ENCODE results near the gene RASSF7.
"Not testable (repeated sequence)": the region's sequence is repeated elsewhere in the genome, so short reads cannot be mapped to it uniquely, and the experiment has no call there.

RASSF7 gene

GRCh38 chr11:560305-561147 lies at the start of gene RASSF7, which contains the start of gene LMNTD2:
TSS of gene RASSF7 (plus strand) at chr11:560970. CDS start at chr11:561769, 799 bp downstream.
TSS of gene LMNTD2 (minus strand) at chr11:560738. CDS start at chr11:560716, 22 bp downstream.
- peak; percentile 46 for DNase-seq

- DNase-seq = no peak
Observed at GRCh38 chr11:512761-513595, 47.8 kb upstream of the RASSF7 start.

- no peak for DNase-seq
Observed at GRCh38 chr11:514606-515005, 46.2 kb upstream of the RASSF7 start.

GRCh38 chr11:515131-515530 lies 45.6 kb upstream of the RASSF7 start:
- DNase-seq = no peak

GRCh38 chr11:516400-516799 lies 44.4 kb upstream of the RASSF7 start:
- no peak for DNase-seq

- not testable (repeated sequence) for DNase-seq
Observed at GRCh38 chr11:516918-517685, 43.7 kb upstream of the RASSF7 start.

GRCh38 chr11:518463-519202 lies 42.1 kb upstream of the RASSF7 start:
- DNase-seq = no peak

- no peak for DNase-seq
Observed at GRCh38 chr11:520428-521176, 40.2 kb upstream of the RASSF7 start.

- no peak for DNase-seq
Observed at GRCh38 chr11:521177-521688, 39.5 kb upstream of the RASSF7 start.

- DNase-seq = no peak
Observed at GRCh38 chr11:526192-526591, 34.6 kb upstream of the RASSF7 start.

GRCh38 chr11:528166-528814 lies 32.5 kb upstream of the RASSF7 start:
- no peak for DNase-seq

- DNase-seq = no peak
Observed at GRCh38 chr11:528815-529727, 31.7 kb upstream of the RASSF7 start.

- DNase-seq = no peak
Observed at GRCh38 chr11:529728-530411, 30.9 kb upstream of the RASSF7 start.

GRCh38 chr11:530960-531831 lies 29.6 kb upstream of the RASSF7 start:
- no peak for DNase-seq

- no peak for DNase-seq
Observed at GRCh38 chr11:531919-532526, 28.7 kb upstream of the RASSF7 start.

- no peak for DNase-seq
Observed at GRCh38 chr11:532527-532985, 28.2 kb upstream of the RASSF7 start.

GRCh38 chr11:532986-533585 lies 27.7 kb upstream of the RASSF7 start:
- DNase-seq = no peak

Measured in NCI-H1694 (cell line).